ENCODE results near the gene TRAF3IP1. TPM values are rescaled to one million over a fixed set of nuclear protein-coding genes. Genes with fewer than 3 reads are reported as not detected.

The TRAF3IP1 gene
- total and polyA plus RNA-seq, 2 donors, result 2.7 to 5.1 TPM

- H3K27ac ChIP-seq (ENCODE audit: low read depth in 1 of 2, low read length in 1 of 2), result no peak overlapping the region
- H3K9me3 ChIP-seq (ENCODE audit: control insufficient read depth in 2 of 2, insufficient read depth in 1 of 2, low read length in 1 of 2), result no peaks in the 10 kb centered on the region
- H3K27me3 ChIP-seq (ENCODE audit: control insufficient read depth in 2 of 2, insufficient read depth in 1 of 2, low read length in 1 of 2), result no peaks in the 10 kb centered on the region
- H3K36me3 ChIP-seq (ENCODE audit: control insufficient read depth in 2 of 2, insufficient read depth in 2 of 2, low read length in 1 of 2), result peaks cover 7 to 13% of the 10 kb centered on the region in 2 donors
- no peak overlapping the region for H3K4me3 ChIP-seq (ENCODE audit: low read length in 2 of 2)
- peaks cover 19 to 21% of the 10 kb centered on the region in 2 donors for H3K4me1 ChIP-seq (ENCODE audit: control insufficient read depth in 2 of 2, insufficient read depth in 2 of 2, low read length in 2 of 2)
- 99% methylated on average over 8 of the region's 8 CpGs for WGBS
- no peak for DNase-seq (ENCODE audit: low read depth in 6 of 9, low spot score in 9 of 9)
Observed at GRCh38 chr2:238428866-238429265, 108.5 kb downstream of the TRAF3IP1 start.

GRCh38 chr2:238430781-238431180 lies 110.5 kb downstream of the TRAF3IP1 start:
- no peaks in the 10 kb centered on the region for H3K9me3 ChIP-seq (ENCODE audit: control insufficient read depth in 2 of 2, insufficient read depth in 1 of 2, low read length in 1 of 2)
- H3K27me3 ChIP-seq (ENCODE audit: control insufficient read depth in 2 of 2, insufficient read depth in 1 of 2, low read length in 1 of 2), result no peaks in the 10 kb centered on the region
- peaks cover 14 to 17% of the 10 kb centered on the region in 2 donors for H3K4me1 ChIP-seq (ENCODE audit: control insufficient read depth in 2 of 2, insufficient read depth in 2 of 2, low read length in 2 of 2)
- no peak for DNase-seq (ENCODE audit: low read depth in 6 of 9, low spot score in 9 of 9)
- no peak overlapping the region for H3K27ac ChIP-seq (ENCODE audit: low read depth in 1 of 2, low read length in 1 of 2)
- WGBS, result 99% methylated on average over 6 of the region's 6 CpGs
- peaks cover 26 to 30% of the 10 kb centered on the region in 2 donors for H3K36me3 ChIP-seq (ENCODE audit: control insufficient read depth in 2 of 2, insufficient read depth in 2 of 2, low read length in 1 of 2)
- H3K4me3 ChIP-seq (ENCODE audit: low read length in 2 of 2), result no peak overlapping the region

GRCh38 chr2:238431456-238431855 lies 111.1 kb downstream of the TRAF3IP1 start:
- WGBS, result 97% methylated on average over 1 of the region's 1 CpG
- Histone ChIP-seq H3K27ac (ENCODE audit: low read depth in 1 of 2, low read length in 1 of 2) (no peak overlapping the region), H3K36me3 (ENCODE audit: control insufficient read depth in 2 of 2, insufficient read depth in 2 of 2, low read length in 1 of 2) (peaks cover 28 to 33% of the 10 kb centered on the region in 2 donors), H3K27me3 (ENCODE audit: control insufficient read depth in 2 of 2, insufficient read depth in 1 of 2, low read length in 1 of 2) (no peaks in the 10 kb centered on the region), H3K9me3 (ENCODE audit: control insufficient read depth in 2 of 2, insufficient read depth in 1 of 2, low read length in 1 of 2) (no peaks in the 10 kb centered on the region), H3K4me3 (ENCODE audit: low read length in 2 of 2) (no peak overlapping the region), H3K4me1 (ENCODE audit: control insufficient read depth in 2 of 2, insufficient read depth in 2 of 2, low read length in 2 of 2) (peaks cover 10 to 12% of the 10 kb centered on the region in 2 donors)
- DNase-seq (ENCODE audit: low read depth in 6 of 9, low spot score in 9 of 9), result no peak

GRCh38 chr2:238433300-238433915 lies 113.1 kb downstream of the TRAF3IP1 start:
- H3K4me3 ChIP-seq (ENCODE audit: low read length in 2 of 2), result no peak overlapping the region
- H3K36me3 ChIP-seq (ENCODE audit: control insufficient read depth in 2 of 2, insufficient read depth in 2 of 2, low read length in 1 of 2), result peaks cover 28 to 39% of the 10 kb centered on the region in 2 donors
- no peak for DNase-seq (ENCODE audit: low read depth in 6 of 9, low spot score in 9 of 9)
- WGBS, result 98% methylated on average over 14 of the region's 14 CpGs
- H3K27ac ChIP-seq (ENCODE audit: low read depth in 1 of 2, low read length in 1 of 2), result no peak overlapping the region
- H3K9me3 ChIP-seq (ENCODE audit: control insufficient read depth in 2 of 2, insufficient read depth in 1 of 2, low read length in 1 of 2), result no peaks in the 10 kb centered on the region
- H3K4me1 ChIP-seq (ENCODE audit: control insufficient read depth in 2 of 2, insufficient read depth in 2 of 2, low read length in 2 of 2), result peaks cover 0 to 2% of the 10 kb centered on the region in 2 donors
- H3K27me3 ChIP-seq (ENCODE audit: control insufficient read depth in 2 of 2, insufficient read depth in 1 of 2, low read length in 1 of 2), result no peaks in the 10 kb centered on the region

- peaks cover 29 to 43% of the 10 kb centered on the region in 2 donors for H3K36me3 ChIP-seq (ENCODE audit: control insufficient read depth in 2 of 2, insufficient read depth in 2 of 2, low read length in 1 of 2)
- no peaks in the 10 kb centered on the region for H3K4me1 ChIP-seq (ENCODE audit: control insufficient read depth in 2 of 2, insufficient read depth in 2 of 2, low read length in 2 of 2)
- no peak overlapping the region for H3K27ac ChIP-seq (ENCODE audit: low read depth in 1 of 2, low read length in 1 of 2)
- no peaks in the 10 kb centered on the region for H3K9me3 ChIP-seq (ENCODE audit: control insufficient read depth in 2 of 2, insufficient read depth in 1 of 2, low read length in 1 of 2)
- 95% methylated on average over 13 of the region's 13 CpGs for WGBS
- no peaks in the 10 kb centered on the region for H3K27me3 ChIP-seq (ENCODE audit: control insufficient read depth in 2 of 2, insufficient read depth in 1 of 2, low read length in 1 of 2)
- H3K4me3 ChIP-seq (ENCODE audit: low read length in 2 of 2), result no peak overlapping the region
- DNase-seq (ENCODE audit: low read depth in 6 of 9, low spot score in 9 of 9), result no peak
Observed at GRCh38 chr2:238433941-238434845, 113.9 kb downstream of the TRAF3IP1 start.

GRCh38 chr2:238434846-238435751 lies 114.8 kb downstream of the TRAF3IP1 start:
- Histone ChIP-seq H3K9me3 (ENCODE audit: control insufficient read depth in 2 of 2, insufficient read depth in 1 of 2, low read length in 1 of 2) (no peaks in the 10 kb centered on the region), H3K27me3 (ENCODE audit: control insufficient read depth in 2 of 2, insufficient read depth in 1 of 2, low read length in 1 of 2) (no peaks in the 10 kb centered on the region), H3K4me1 (ENCODE audit: control insufficient read depth in 2 of 2, insufficient read depth in 2 of 2, low read length in 2 of 2) (no peaks in the 10 kb centered on the region), H3K27ac (ENCODE audit: low read depth in 1 of 2, low read length in 1 of 2) (no peak overlapping the region), H3K4me3 (ENCODE audit: low read length in 2 of 2) (no peak overlapping the region), H3K36me3 (ENCODE audit: control insufficient read depth in 2 of 2, insufficient read depth in 2 of 2, low read length in 1 of 2) (peaks cover 36 to 49% of the 10 kb centered on the region in 2 donors)
- no peak for DNase-seq (ENCODE audit: low read depth in 6 of 9, low spot score in 9 of 9)
- WGBS, result 98% methylated on average over 24 of the region's 24 CpGs

GRCh38 chr2:238435752-238436096 lies 115.4 kb downstream of the TRAF3IP1 start:
- H3K4me3 ChIP-seq (ENCODE audit: low read length in 2 of 2), result no peak overlapping the region
- no peaks in the 10 kb centered on the region for H3K27me3 ChIP-seq (ENCODE audit: control insufficient read depth in 2 of 2, insufficient read depth in 1 of 2, low read length in 1 of 2)
- no peaks in the 10 kb centered on the region for H3K9me3 ChIP-seq (ENCODE audit: control insufficient read depth in 2 of 2, insufficient read depth in 1 of 2, low read length in 1 of 2)
- H3K27ac ChIP-seq (ENCODE audit: low read depth in 1 of 2, low read length in 1 of 2), result no peak overlapping the region
- 99% methylated on average over 20 of the region's 20 CpGs for WGBS
- DNase-seq (ENCODE audit: low read depth in 6 of 9, low spot score in 9 of 9), result no peak
- peaks cover 42 to 53% of the 10 kb centered on the region in 2 donors for H3K36me3 ChIP-seq (ENCODE audit: control insufficient read depth in 2 of 2, insufficient read depth in 2 of 2, low read length in 1 of 2)
- H3K4me1 ChIP-seq (ENCODE audit: control insufficient read depth in 2 of 2, insufficient read depth in 2 of 2, low read length in 2 of 2), result no peaks in the 10 kb centered on the region

- no peak overlapping the region for H3K4me3 ChIP-seq (ENCODE audit: low read length in 2 of 2)
- DNase-seq (ENCODE audit: low read depth in 6 of 9, low spot score in 9 of 9), result no peak
Observed at GRCh38 chr2:238438856-238439849, 118.8 kb downstream of the TRAF3IP1 start.

More at GRCh38 chr2:238438856-238439849, 118.8 kb downstream of the TRAF3IP1 start:
- no peaks in the 10 kb centered on the region for H3K9me3 ChIP-seq (ENCODE audit: control insufficient read depth in 2 of 2, insufficient read depth in 1 of 2, low read length in 1 of 2)
- 90% methylated on average over 24 of the region's 24 CpGs for WGBS
- H3K4me1 ChIP-seq (ENCODE audit: control insufficient read depth in 2 of 2, insufficient read depth in 2 of 2, low read length in 2 of 2), result no peaks in the 10 kb centered on the region
- H3K27ac ChIP-seq (ENCODE audit: low read depth in 1 of 2, low read length in 1 of 2), result no peak overlapping the region
- no peaks in the 10 kb centered on the region for H3K27me3 ChIP-seq (ENCODE audit: control insufficient read depth in 2 of 2, insufficient read depth in 1 of 2, low read length in 1 of 2)
- peaks cover 42 to 54% of the 10 kb centered on the region in 2 donors for H3K36me3 ChIP-seq (ENCODE audit: control insufficient read depth in 2 of 2, insufficient read depth in 2 of 2, low read length in 1 of 2)

Measured in thymus (tissue), 11 donors.